PC-9 (cell line): ENCODE measurements around the gene JPT1.

ENCODE experiments used
- CTCF ChIP-seq: fragments of 200-600 bp; sonication (generic); conservative IDR thresholded peaks from 2 replicates; pipeline ENCODE4 v1.6.1; 2017; ENCODE audit warnings: mixed run types, antibody characterized with exemption, mild to moderate bottlenecking, moderate library complexity
- EZH2 ChIP-seq: fragments of 200-600 bp; sonication (generic); IDR thresholded peaks from 2 replicates; pipeline ENCODE4 v1.8.0; 2017; ENCODE audit warnings: antibody characterized with exemption, low read depth

GRCh38 chr17:75125984-75126383 is 28.3 kb downstream of the JPT1 start:
- no peak for TF ChIP-seq CTCF
- TF ChIP-seq EZH2, result no peak
